Measurements from ENCODE around the gene CHN2.

The CHN2 gene

DNA sequence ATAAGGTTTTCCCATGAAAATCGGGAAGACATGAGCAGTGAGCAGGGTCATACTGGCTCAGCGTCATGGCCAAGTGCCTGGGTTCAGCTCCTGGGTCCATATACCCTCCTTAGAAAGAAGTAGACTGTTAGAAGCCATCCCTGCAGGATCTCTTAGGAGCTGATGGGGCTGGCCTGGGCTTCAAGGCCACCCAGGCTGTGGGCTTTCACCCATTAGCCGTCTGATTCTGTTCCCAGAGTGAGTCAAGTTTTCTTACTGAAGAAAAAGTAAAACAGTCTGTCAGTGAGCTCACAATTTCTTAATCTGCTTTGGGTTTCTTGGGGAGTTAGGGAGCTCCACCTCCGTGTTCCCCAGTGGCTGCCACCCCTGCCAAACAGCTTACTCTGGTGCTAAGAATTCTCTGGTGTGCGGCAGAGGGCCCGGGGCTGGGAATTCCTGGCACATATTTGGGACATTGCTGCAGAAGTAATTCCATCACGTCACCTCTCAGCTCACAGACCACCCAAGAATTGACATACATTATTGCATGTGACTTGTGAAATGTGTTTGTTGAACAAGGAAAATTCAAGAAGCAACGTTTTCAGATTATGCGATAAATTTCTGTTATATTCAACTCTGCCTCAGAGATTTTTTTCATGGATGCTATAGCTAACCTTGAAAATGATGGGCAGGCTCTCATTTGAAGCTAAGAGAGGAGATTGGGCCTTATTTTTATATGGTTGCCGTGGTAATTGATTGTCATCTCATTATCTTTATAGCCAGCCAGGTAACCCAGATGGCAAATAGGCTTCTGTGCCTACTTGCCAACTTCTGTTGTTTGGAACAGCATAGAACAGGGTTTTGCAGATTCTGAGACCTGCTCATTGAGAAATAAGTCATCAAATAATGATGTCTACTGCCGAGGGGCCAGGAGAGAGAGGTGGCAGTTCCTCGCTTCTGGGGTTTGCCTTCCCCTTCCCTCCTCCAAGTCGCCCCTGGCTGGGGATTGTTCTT is 166.4 kb downstream of the CHN2 start:
- DNase-seq (ENCODE audit: low read depth in 2 of 2) = no peak

DNA sequence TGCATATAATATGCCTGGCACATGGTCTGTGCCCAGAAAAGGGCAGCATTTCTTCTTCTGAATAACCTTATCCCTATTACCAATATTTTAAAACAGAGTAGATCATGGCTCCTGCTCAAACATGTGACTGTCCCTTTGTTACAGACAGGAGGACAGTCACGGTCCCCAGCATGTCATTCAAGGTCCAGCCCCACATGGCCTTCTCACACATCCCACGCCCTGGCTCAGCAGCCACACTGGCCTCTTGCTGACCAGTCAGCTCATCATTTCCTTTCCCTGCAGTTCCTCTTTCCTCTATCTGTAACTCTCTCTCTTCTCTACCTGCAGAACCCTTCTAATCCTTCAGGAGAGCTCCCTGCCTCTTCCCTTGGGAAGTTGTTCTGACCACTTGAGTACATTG is 167.8 kb downstream of the CHN2 start:
- DNase-seq (ENCODE audit: low read depth in 2 of 2) = no peak

DNA sequence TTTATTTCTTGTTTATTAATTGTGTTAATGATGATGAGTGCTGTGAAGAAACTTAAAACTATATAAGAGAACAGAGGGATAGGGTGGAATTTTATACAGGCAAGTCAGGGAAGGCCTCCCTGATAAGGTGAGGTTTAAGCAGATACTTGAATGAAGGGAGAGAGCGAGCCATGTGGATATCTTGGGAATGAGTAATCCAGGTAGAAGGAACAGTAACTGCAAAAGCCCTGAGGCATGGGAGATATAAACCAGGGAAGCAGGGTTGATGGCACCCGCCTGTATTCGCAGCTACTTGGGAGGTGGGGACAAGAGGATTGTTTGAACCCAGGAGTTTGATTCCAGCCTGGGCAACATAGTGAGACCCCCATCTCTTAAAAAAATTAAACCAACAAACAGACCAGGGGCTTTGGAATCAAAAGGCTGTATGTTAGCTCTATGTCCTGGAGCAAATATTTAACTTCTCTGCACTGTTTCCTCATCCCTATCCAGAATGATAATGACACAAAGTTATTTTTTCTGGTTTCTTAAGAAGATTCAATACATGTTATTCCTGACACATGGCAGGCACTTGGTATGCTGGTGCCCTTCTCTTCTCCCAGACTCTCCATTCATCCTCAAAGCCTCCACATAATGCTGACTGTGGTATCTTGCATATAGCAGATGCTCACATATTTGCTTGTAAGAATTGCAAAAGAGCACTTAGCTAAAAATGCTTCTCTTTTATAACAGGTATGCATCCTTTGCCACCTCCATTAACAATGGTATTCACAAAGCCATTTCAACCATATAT is 169.3 kb downstream of the CHN2 start:
- DNase-seq (ENCODE audit: low read depth in 2 of 2) = no peak

DNA sequence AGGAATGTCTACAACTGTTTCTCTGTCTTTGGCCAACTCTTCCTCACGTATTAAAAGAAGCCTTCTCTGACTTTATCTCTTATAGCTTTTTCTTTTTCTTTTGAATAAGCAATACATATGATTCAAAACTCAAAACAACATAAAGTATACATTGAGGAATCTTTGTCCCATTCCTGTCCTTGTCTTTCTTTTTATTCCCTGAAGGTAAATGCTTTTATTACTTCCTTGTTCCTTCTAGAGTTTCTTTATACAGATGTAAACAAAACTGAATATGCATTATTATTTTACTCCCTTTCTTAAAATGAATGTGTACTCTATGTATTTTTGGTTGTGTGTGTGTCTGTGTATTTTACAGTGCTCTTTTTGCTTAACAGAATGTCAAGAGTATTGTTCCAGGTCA is 170.1 kb downstream of the CHN2 start:
- no peak for DNase-seq (ENCODE audit: low read depth in 2 of 2)

DNA sequence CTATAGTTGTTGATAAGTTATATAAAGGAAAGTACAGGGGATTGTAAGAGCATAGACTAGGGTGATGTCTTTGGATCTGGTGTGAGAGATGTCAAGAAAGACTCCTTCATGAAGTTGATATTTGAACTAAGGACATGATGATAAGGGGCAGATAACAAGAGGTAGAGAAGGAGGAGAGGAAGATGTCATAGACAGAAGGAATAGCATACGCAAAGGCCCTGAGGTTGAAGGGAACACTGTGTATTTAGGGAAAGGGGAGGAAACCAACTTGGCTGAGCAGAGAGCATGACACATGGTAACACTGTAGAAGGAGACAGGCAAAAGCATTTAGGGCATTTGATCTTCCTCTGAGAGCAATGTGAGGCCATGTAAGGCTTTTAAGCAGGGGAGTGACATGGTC is 170.8 kb downstream of the CHN2 start:
- DNase-seq (ENCODE audit: low read depth in 2 of 2) = no peak

DNA sequence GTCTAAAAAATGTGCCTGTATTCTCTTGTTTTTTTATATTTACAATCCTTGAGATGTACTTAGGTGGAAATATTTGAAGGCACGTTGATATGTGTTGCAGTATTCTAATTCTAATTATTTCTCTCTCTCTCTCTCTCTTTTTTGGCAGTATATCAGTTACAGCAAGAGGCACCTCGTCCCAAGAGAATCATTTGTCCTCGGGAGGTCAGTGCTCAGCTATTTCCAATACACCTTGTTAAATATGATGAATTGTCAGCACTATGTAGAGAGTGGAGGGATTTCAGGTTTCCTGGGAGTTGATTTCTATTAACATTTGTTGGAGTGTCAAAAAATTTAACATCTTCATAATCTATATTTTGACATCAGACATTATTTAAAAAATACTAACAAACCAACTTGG is 173.2 kb downstream of the CHN2 start:
- DNase-seq (ENCODE audit: low read depth in 2 of 2) = no peak

DNA sequence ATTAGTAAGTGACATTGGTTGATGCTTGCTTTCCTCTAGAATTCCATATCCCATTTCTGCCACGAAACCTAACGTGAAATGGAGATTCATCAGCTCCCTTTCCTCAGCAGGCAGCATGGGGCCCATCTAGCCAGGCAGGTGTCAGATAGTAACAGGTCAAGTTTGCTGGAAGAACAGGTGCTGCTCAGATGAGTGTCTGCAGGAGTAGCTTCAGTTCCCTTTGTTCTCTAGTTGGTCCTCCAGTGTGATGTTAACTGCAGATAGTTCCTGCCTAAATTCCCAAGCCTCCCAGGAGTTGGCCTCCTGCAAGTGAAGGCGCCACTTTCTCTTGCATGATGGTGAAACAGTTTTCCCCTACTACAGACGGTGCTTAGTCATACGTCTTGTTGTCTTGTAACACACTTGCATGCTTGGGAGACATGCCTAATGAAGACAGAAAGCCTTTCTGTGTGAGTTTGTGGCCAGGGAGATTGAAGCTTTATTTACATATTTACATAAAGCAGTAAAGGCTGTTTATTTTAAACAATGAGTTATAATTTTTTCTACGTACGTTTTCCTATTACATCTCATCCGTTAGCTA is 175.4 kb downstream of the CHN2 start:
- DNase-seq (ENCODE audit: low read depth in 2 of 2) = no peak

DNA sequence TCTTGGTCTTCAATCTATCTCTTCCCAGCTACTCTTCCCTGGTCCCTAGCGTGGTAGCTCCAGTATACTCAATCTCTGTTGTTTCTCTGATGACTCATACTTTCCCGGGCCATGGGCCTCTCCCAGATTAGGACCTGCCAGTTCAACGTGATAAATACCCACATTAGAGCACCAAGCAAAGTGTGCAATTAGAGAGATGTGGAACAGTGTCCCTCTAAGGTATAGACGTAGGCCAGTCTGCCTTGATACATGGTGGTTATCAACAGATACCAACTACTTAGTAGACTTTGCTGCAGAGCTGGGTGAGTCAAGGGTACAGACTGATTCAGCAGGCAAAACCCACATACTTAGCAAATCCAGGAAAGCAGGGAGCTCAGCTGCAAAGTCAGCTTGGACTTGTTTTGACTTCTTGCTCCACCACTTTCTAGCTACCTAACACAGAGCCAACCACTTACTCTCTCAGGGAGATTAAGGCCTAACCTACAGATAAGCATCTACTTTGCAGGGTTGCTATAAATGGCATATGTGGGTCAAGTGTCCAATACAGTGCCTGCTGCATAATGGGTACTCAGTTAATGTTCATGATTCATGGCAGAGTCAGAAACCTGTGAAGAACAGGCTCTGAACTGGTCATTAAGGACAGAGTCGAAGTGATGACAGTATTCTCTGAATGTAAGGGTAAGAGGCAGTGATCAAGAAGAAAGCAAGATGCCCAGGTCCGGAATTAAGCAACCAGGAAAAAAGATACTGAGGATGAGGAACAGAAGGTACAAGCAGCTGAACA is 176.1 kb downstream of the CHN2 start:
- DNase-seq (ENCODE audit: low read depth in 2 of 2) = no peak

DNA sequence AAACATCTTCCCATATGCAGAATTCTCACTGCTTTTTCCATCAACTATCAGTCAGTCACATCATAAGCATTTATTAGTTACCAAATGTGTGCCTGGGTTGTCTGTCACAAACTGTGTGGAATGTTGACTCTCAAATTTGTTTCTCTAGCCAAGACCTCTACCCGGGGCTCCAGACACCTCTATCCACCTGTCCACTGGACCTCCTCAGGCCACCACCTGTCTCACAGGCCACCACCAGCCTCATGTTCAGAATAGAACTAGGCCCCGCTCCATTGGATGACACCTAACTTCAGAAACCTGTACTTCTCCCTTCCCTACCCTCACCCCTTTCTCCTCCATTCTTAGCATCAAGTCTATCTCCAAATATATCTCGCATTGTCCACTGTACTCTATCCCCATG is 176.9 kb downstream of the CHN2 start:
- DNase-seq (ENCODE audit: low read depth in 2 of 2) = no peak

DNA sequence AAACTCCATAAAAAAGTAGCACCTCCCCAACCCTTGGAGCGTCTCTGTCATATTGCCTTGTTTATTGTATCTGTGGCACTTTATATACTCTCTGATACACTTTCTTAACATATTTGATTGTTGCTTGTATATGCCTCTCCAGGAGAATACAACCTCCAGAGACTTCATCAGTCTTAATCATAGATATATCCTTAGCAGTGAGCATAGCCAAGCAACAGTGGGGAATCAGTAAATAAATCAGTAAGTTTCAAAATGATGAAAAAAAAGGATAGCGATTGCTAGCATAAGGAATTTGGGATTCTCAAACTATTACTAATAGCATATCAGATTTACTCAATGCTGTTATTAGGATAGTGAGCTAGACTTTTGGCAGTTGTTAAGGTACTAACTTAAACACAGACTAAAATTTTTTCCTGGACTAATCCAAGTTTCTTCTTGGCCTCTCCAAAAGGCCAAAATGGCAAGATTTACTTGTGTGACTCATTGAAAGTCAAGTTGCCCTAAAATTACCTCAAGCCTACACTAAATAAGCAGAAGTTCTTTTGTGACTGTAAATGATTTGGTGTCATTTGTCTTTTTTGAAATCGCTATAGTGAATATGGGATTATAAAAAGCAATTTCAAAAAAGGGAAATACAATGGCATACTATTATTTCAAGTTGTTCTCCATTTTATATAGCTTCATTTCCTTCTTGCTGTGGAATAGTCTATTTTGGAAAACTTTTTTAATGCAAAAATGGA is 177.9 kb downstream of the CHN2 start:
- DNase-seq (ENCODE audit: low read depth in 2 of 2) = no peak

DNA sequence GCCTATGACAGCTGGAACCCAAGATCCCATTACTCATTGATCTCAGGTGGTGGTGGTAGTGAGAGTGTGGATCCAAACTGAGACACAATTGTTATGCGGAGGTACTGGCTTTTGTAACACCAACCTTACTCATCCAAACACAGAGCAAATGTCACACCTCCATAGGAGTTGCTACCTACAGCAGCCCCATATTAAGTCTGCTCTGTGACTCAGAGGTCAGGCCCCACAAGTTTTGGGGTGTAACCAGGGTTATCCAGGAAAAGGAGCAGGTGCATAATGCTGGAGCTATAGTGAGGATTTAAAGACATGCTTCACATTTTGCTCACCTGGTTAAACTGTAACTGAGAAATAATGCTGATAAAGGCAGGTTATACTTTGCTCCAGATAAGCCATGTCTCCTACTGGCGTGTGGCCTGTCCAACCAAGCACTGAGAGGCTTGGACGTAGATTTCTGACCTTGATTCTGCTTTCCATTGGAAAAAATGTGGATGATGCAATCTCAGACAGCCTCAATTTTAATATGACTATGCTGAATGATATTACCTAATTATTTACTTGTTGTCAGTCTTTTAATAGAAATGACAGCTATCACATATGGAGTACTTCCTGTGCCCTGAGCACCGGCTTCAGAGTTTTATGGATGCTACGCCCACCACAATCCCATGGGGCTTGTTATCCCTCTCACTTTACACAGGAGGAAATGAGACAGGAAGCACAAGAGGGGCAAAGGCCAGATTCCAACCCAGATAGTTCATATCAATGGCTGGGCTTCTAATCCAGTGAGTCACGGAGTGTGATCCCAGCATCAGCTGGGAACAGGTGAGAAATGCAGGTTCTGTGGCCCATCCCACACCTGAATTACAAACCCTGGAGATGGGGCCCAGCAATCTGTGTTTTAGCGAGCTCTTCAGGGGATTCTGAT is 181.3 kb downstream of the CHN2 start:
- DNase-seq (ENCODE audit: low read depth in 2 of 2) = no peak

DNA sequence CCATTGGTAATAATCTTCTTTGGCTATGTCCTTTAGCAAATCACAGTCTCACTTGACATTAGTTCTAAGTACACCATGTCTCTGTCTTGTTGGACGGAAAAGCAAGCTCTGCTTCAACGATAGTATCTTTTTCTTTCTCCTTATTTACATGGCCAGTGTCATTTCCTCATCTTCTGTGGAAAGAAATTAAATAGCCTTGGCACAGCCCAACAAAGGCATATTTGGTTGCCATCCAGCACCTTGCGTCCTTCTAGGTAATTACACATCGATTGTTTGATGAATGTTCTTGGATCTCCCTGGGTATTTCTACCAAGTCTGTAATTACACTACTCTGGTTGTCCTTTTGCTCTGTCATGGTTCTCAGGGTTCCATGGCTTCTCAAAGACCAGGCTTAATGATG is 183.1 kb downstream of the CHN2 start:
- no peak for DNase-seq (ENCODE audit: low read depth in 2 of 2)

DNA sequence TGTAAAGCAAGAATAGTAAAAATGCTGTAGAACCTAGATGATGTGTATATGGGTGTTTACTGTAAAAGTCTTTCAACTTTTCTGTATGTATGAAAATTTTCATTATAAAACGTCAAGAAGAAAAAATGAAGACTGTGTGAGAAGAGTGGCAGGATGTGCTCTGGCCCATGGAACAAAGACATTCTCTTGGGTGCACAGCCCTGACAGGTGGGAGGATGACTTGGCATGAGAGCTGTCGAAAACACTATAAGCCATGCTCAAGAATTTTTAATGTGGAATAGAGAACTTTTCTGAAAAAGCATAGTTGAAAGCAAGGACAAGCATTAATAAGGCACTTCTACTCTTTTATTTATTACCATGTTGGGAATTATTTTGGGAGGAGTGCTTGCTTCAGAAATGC is 185.0 kb downstream of the CHN2 start:
- DNase-seq (ENCODE audit: low read depth in 2 of 2) = no peak

DNA sequence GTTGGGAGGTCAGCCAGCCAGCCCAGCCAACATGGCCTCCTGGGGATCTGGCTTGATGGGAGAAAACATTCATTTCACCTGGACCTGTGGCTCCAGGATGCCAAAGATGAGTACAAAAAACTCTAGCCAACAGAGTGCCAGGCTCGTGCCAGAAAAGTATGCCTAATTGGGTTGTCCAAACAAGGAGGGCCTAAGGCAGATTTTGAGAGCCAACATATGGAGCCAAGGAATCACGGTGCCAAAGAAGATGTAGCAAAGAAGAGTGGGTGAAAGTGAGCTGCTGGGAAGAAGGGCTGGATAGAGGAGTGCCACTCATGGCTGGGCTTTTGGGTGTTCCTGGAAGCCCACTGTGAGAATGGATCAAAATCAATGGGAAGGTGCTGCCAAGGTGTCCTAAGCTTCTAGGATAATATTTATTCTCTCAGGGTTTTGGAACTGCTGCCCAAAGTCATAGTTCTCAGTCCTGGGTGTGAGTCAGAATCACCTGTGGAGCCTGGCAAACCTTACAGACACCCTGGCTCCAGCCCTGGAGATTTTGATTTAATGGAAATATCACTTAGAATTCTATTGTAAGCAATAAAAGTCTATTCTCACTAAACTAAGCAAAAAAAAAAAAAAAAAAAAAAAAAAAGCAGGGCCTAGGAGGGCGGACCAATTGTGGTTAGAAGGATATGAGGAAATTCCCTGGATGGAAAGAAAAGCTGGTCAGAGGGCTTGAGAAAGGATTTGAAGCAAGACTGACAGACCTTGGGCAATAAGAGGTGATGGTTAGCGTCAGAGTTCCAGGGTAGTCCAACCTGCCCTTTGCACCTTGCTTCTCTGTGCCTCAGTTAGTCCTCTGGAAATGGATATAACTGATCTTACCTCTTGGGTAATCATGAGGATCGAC is 186.9 kb downstream of the CHN2 start:
- DNase-seq (ENCODE audit: low read depth in 2 of 2) = no peak

DNA sequence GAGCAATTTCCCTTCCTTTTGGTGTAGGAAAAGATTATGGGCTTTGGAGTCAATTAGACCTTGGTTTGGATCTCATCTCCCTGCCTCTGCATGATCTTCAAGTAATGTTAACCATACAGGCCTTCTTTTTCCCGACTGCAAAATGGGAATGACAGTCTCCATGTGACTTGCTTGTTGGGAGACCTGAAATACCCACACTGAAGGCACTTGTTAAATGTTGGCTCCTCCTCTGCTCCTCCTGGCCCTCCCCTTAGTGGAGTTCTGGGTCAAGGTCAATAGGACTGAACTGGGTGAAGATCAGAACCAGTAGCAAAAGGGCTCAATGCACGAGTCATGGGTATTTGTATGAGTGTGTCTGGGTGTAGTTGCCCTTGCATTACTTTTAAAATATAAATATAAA is 189.7 kb downstream of the CHN2 start:
- DNase-seq (ENCODE audit: low read depth in 2 of 2) = no peak

DNA sequence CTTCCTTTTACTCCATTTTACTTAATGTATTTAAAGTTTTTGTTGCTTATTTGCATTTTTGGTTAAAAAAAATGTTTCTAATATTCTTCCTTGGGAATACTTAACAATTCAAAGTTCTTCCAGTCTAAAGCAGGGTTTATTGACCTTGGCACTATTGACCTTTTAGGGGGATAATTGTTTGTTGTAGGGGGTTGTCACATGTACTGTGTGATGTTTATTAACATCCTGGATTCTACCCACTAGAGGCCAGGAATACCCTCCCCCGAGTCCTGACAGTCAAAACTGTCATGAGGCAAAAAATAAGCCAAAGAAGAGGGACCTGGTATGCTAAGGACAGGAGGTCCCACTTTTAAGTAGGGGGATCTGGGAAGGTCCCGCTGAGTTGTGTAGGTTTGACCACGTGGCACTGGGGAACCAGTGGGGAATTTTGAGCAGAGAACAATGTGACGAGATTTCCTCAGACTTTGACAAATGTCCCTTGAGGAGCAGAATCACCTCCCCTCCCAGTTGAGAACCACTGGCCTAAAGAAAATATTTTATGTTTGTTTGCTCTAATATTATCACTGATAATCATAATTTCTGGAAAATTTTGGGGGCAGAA is 190.7 kb downstream of the CHN2 start:
- DNase-seq (ENCODE audit: low read depth in 2 of 2) = no peak

DNA sequence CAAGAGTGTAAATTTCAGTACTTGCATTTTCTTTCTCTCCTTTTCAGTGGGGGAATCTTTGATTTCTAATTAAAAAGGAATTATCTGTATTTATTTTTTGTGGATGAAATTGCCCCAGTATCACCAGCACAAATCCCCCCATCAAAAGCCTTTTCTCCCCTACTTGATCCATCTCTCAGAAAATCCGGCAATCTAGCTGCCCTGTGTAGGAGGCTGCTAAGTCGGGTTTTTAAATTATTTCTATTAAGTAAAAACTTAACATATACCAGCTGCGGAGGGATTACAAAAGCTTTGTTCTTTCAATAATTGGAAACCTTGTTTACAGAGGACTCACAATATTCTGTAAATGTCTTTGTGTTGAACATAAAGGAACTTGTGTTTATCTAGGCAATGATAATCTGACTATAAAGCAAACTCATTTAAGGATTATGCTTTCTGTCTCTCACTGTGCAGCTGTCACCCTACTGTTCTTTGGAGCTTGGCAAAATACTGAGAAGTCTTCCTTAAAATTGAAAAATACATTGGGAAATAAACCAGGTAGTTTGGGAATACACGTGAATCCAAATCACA is 191.7 kb downstream of the CHN2 start:
- no peak for DNase-seq (ENCODE audit: low read depth in 2 of 2)

DNA sequence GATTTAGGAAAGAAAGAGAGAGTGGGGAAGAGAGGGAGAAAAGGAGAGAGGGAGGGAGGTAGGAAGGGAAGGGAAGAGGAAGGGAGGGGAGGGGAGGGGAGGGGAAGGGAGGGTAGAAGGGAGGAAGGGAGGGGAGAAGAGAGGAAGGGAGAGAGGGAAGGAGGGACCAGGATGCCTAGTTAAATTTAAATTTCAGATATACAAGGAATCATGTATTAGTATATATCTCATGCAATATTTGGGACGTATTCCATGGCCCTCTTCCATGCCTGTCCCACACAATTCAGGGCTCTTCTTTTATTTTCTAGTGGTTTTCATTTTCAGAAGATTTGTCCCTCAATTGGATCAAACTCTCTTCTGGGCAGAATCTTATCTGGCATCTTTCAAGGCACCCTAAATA is 196.7 kb downstream of the CHN2 start:
- DNase-seq (ENCODE audit: low read depth in 2 of 2) = no peak
